Muscle of back (tissue), 11 donors: Measurements from ENCODE around the gene LINC00237. TPM values are rescaled to one million over a fixed set of nuclear protein-coding genes. Genes with fewer than 3 reads are reported as not detected.

Experiments used
- DNase-seq, 3 donors: peaks; one replicate each; pipeline versions ENCODE4 v3.0.0 to v3.0.0-alpha.2; 2013
- polyA plus RNA-seq, 10 donors: library from polyadenylated mRNA; unstranded; fragments of 120-200 nt; gene quantifications; one replicate each; pipeline ENCODE4 v1.2.1, GENCODE V29; 2013; ENCODE audit not compliant: insufficient read length in 10 of 10

The LINC00237 gene
- polyA plus RNA-seq, 10 donors, result 0.14 to 0.78 (median 0.36) TPM; not detected in 4

- DNase-seq, result peak; percentile 94 to 97 (median 96)
These were observed 19.9 kb upstream of the LINC00237 start, which contains the start of gene KIZ for GRCh38 chr20:21125849-21126580. TSS of gene KIZ (plus strand) at chr20:21126082. CDS start at chr20:21126116, 34 bp downstream.

GRCh38 chr20:21125072-21125848 lies 19.1 kb upstream of the LINC00237 start:
- DNase-seq, result no peak

GRCh38 chr20:21124190-21124589 lies 18.0 kb upstream of the LINC00237 start:
- DNase-seq, result no peak

GRCh38 chr20:21118782-21119181 lies 12.6 kb upstream of the LINC00237 start:
- DNase-seq, result no peak

GRCh38 chr20:21118138-21118537 lies 12.0 kb upstream of the LINC00237 start:
- no peak for DNase-seq

GRCh38 chr20:21117521-21117920 lies 11.4 kb upstream of the LINC00237 start:
- DNase-seq, result no peak

- no peak for DNase-seq
These were observed 8.4 kb upstream of the LINC00237 start for GRCh38 chr20:21114584-21114983.

- no peak for DNase-seq
These were observed 7.5 kb upstream of the LINC00237 start for GRCh38 chr20:21113697-21114096.

GRCh38 chr20:21111416-21111815 lies 5.3 kb upstream of the LINC00237 start:
- DNase-seq, result no peak

- DNase-seq, result no peak
These were observed 4.7 kb upstream of the LINC00237 start for GRCh38 chr20:21110811-21111210.

- DNase-seq, result no peak
These were observed 3.0 kb upstream of the LINC00237 start for GRCh38 chr20:21109144-21109543.

GRCh38 chr20:21105429-21106170 lies 558 bp downstream of the LINC00237 start:
- no peak for DNase-seq

GRCh38 chr20:21104921-21105320 lies 1.2 kb downstream of the LINC00237 start:
- DNase-seq, result no peak

GRCh38 chr20:21104466-21104761 lies 1.7 kb downstream of the LINC00237 start:
- no peak for DNase-seq

GRCh38 chr20:21103582-21104465 lies 2.3 kb downstream of the LINC00237 start:
- no peak for DNase-seq

GRCh38 chr20:21102603-21103311 lies 3.4 kb downstream of the LINC00237 start:
- peak in 1 of 3 donors; percentile 56 for DNase-seq

GRCh38 chr20:21101932-21102575 lies 4.1 kb downstream of the LINC00237 start:
- DNase-seq, result peak in 1 of 3 donors; percentile 54

- peak in 1 of 3 donors; percentile 39 for DNase-seq
These were observed 4.7 kb downstream of the LINC00237 start for GRCh38 chr20:21101453-21101931.

GRCh38 chr20:21100578-21101452 lies 5.3 kb downstream of the LINC00237 start:
- DNase-seq, result peak in 2 of 3 donors; percentile 28 to 58
